ENCODE results near the gene POLR3H. TPM values are rescaled to one million over a fixed set of nuclear protein-coding genes. Genes with fewer than 3 reads are reported as not detected.
"Not testable (repeated sequence)": the region's sequence is repeated elsewhere in the genome, so short reads cannot be mapped to it uniquely, and the experiment has no call there.

Gene POLR3H
- total RNA-seq = 10 to 100 TPM; 29.9 to 35.4 TPM
- long read RNA-seq, donor 1, full-length matches to known transcripts = 24 of 31 reads
- long read RNA-seq, donor 1, partial matches to known transcripts = 2 of 31 reads
- long read RNA-seq, donor 1, other reads (novel, unspliced or antisense) = 5 of 31 reads
- long read RNA-seq, donor 2, full-length matches to known transcripts = 107 of 136 reads
- long read RNA-seq, donor 2, partial matches to known transcripts = 1 of 136 reads
- long read RNA-seq, donor 2, other reads (novel, unspliced or antisense) = 28 of 136 reads

GRCh38 chr22:41543854-41544670 is at the start of gene POLR3H:
Gene POLR3H, minus strand, starts transcription at chr22:41544470. Its CDS starts 369 bp downstream, at chr22:41544101.
- DNase-seq (ENCODE audit: low spot score) = peak; percentile 100
- intact Hi-C loops (cut with DNase I) = loop anchor here in 1 of 2 donors (5.0 kb wide), 1 partner anchor 53 kb away; no protein-coding TSS in a partner anchor

DNA sequence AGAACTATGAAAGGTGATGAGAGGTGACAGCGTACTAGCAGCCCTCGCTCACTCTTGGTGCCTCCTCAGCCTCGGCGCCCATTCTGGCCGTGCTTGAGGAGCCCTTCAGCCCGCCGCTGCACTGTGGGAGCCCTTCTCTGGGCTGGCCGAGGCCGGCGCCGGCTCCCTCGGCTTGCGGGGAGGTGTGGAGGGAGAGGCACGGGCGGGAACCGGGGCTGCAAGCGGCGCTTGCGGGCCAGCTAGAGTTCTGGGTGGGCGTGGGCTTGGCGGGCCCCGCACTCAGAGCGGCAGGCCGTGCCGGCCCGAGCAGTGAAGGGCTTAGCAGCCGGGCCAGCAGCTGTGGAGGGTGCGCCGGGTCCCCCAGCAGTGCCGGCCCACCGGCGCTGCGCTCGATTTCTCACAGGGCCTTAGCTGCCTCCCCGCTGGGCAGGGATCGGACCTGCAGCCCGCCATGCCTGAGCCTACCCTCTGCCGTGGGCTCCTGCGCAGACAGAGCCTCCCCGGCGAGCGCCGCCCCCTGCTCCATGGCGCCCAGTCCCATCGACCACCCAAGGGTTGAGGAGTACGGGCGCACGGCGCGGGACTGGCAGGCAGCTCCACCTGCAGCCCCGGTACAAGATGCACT is 49.2 kb upstream of the POLR3H start:
- intact Hi-C loops (cut with DNase I); DNase-seq (ENCODE audit: low spot score): not testable (repeated sequence)

DNA sequence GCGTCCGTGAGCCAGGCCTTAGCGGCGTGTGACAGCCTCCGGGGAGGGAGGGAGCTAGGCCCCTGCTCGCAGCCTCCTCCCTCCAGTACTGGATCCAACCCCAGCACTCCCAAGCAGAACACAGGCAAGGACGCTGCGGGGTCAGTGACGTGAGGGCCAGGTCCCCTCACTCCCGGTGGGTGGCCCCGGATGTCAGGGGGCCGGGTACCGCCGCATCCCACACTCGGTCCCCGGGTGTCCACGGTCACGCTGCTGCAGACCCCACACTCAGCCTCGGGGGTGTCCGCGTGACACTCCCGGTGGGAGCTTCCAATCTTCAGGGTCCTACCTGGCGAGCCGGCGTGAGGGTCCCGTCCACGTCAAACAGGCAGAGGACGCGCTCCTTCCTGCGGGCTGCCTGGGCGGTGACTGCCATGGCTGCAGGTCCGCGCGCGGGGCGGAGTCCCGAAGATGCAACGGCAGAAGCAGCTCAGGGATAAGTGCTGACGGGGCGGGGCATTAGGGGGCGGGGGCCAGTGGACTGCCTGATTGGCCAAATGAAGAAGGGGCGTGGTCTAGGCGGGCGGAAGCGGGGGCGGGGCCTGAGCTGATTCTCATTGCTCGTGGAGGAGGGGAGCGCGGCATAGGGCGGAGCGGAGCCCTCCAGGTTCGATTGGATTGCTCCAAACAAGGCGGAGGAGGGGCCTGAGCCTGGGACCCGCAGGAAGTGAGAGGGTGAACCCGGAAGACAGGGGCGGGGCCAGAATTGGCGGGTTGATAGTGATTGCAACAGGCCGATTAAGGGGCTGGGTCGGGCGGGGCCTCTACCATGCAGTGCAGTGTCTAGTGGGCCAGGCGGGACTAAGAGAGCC is 45.3 kb upstream of the POLR3H start, which contains the start of gene PMM1:
Gene PMM1 (minus strand): TSS at position 450 of the 851 bp plus-strand sequence. CDS start 35 bp downstream, at position 415.
- DNase-seq (ENCODE audit: low spot score) = peak; percentile 100
- intact Hi-C loops (cut with DNase I) = no loop called here

DNA sequence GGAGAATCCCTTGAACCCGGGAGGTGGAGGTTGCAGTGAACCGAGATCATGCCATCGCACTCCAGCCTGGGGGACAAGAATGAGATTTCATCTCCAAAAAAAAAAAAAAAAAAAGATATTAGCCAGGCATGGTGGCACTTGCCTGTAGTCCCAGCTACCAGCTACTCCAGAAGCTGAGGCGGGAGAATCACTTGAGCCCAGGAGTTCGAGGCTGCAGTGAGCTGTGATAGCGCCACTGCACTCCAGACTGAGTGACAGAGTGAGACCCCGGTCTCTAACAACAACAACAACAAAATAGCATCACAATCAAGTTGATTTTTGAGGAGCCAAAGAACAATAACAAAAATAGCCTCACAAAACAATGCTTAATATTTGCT is 43.1 kb upstream of the POLR3H start:
- intact Hi-C loops (cut with DNase I) = no loop called here
- DNase-seq (ENCODE audit: low spot score) = no peak

DNA sequence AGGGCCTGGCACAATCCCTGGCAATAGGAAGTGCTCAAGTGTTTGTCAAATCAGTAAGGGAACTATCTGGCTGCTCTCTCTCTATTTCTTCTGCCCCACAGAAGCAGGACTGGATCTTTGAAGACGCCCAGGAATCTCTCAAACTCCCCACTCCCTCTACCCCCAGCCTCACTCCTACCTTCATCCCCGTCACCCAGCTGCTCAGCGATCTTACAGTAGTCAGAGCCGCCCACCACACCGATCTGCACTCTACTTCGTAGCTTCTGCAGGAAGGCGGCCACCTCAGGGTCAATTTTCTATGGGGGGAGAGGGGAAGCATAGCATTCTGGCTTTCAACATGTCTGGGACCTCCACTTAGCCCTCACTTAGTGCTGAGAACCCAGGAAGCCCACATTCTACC is 41.6 kb upstream of the POLR3H start:
- intact Hi-C loops (cut with DNase I) = no loop called here
- DNase-seq (ENCODE audit: low spot score) = no peak

- DNase-seq (ENCODE audit: low spot score) = no peak
- intact Hi-C loops (cut with DNase I) = no loop called here
Observed at GRCh38 chr22:41584881-41585280, 40.6 kb upstream of the POLR3H start.

- intact Hi-C loops (cut with DNase I) = loop anchor here in 1 of 2 donors (1.0 kb wide), 1 partner anchor 45 kb away; no protein-coding TSS in a partner anchor
- no peak for DNase-seq (ENCODE audit: low spot score)
Observed at GRCh38 chr22:41582694-41583093, 38.4 kb upstream of the POLR3H start.

DNA sequence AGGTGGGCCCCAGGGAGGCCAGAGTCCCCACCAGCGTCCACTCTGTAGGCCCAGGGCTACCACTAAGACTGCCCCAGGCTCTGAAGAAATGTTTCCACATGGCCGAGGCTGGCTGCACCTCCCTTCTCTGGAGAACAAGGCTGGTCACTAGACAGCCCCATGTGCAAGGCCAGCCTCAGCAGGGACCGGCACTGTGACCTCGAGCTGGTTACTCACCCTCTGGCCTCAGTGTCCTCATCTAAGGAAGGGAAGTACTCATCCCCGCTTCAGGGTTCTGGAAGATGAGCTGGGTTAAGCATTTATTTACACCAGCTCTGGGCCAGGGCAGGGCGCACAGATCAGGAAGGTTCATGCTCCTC is 35.7 kb upstream of the POLR3H start:
- DNase-seq (ENCODE audit: low spot score) = no peak
- intact Hi-C loops (cut with DNase I) = no loop called here

DNA sequence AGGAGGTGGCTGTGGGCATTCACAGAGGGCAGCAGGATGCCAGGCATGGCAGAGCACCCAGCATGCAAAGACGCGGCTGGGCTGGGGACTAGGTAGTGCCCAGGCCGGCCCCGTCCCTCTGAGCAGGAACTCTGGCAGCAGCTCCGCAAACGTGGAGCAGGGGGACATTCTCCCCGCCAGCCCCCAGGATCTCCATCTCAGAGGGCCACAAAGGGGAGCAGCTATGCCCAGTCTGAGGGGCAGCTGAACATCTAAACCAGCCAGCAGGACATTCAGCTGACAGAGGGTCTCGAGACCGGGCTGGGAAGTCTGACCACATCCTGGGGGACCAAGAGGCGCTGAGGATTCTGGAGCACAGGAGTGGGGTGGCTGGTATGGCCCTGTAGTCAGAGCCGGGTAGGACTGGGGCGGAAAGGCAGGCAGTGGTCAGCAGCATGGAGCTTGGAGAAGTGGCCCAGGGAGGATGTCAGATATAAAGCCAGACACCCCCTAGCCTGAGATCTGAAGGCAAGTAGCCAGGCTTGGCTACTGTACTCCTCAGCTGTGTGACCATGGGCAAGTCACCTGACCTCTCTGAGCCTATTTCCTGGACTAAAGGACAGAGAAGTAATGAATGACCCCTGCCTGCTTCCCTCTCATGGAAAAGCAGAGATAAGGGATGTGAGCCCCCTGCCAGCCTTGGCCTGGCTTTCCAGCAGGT is 35.2 kb upstream of the POLR3H start:
- intact Hi-C loops (cut with DNase I) = no loop called here
- DNase-seq (ENCODE audit: low spot score) = no peak

GRCh38 chr22:41578818-41579217 is 34.5 kb upstream of the POLR3H start:
- no peak for DNase-seq (ENCODE audit: low spot score)
- intact Hi-C loops (cut with DNase I) = no loop called here

DNA sequence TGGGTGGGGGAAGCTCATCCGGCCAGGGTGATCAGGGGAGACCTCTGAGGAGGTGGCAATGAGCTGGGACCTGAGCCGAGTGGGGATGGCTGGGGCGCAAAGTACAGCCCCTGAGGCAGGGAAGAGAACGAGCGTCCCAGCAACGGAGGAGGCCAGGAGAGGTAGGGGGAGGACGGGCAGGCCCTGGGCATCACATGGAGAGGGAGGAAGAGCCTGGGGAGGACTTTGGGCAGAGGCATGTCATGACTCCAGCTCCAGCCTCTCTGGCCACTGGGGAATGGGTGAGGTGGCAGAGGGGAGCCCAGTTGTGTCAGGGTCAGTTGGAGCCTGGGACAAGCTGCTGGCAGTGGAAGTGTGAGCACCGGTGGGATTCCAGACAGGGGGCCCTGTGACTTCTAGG is 33.8 kb upstream of the POLR3H start:
- intact Hi-C loops (cut with DNase I) = no loop called here
- no peak for DNase-seq (ENCODE audit: low spot score)

DNA sequence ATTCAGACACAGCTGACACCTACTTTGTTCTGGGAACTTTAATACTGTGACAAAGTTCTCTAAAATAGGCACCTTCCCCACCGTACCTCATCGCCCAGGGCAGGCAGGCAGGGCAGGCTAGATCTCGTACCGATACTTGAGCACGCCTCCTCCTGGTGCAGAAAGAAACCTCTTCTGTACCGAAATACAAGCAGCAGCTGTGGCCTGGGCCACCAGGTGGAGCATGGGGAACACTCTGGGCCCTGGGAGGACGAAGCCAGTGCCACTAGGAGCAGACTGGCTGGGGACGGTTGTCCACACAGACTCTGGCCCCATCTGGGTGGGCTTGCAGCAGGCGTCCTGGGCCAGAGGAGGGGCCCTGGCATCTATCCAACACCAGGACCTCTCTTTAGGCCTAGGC is 32.6 kb upstream of the POLR3H start:
- intact Hi-C loops (cut with DNase I) = no loop called here
- DNase-seq (ENCODE audit: low spot score) = no peak

- intact Hi-C loops (cut with DNase I) = no loop called here
- DNase-seq (ENCODE audit: low spot score) = no peak
Observed at GRCh38 chr22:41575533-41575932, 31.3 kb upstream of the POLR3H start.

GRCh38 chr22:41574847-41575381 is 30.6 kb upstream of the POLR3H start:
- DNase-seq (ENCODE audit: low spot score) = peak; percentile 92
- intact Hi-C loops (cut with DNase I) = no loop called here

- no peak for DNase-seq (ENCODE audit: low spot score)
- intact Hi-C loops (cut with DNase I) = no loop called here
Observed at GRCh38 chr22:41573677-41574076, 29.4 kb upstream of the POLR3H start.

- DNase-seq (ENCODE audit: low spot score); intact Hi-C loops (cut with DNase I): not testable (repeated sequence)
Observed at GRCh38 chr22:41572305-41572704, 28.0 kb upstream of the POLR3H start.

DNA sequence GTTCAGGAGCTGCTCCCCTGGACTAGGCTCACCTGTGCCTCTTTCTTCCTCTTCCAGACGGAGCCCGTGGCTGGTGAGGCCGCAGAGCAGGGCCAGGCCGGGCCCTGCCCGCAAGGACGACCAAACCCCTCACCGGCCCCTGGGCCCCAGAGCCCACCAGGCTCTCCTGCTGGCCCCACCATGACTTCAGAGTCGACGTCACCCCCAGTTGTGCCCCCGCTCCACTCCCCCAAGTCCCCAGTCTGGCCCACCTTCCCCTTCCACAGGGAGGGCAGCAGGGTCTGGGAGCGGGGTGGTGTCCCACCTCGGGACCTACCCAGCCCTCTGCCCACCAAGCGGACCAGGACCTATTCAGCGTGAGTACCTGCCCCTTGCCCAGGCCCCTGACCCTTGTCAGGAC is 27.5 kb upstream of the POLR3H start:
- DNase-seq (ENCODE audit: low spot score) = no peak
- intact Hi-C loops (cut with DNase I) = no loop called here

DNA sequence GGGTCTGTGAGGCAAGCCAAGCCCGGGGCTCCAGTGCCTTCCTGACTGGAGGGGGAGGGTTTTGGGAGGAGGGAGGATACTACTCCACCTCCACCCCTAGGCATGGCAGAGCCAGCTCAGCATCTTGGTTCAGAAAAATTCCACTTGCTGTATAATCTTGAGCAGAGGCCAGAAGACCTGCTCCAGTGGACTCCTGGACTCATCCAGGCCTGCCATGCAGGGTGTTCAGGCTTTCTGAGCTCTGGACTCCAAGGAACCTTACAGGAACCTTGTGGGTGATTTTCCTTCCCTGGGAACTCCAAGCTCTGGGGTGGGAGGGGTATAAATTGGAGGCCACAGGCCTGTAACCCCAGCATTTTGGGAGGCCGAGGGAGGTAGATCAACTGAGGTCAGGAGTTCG is 26.0 kb upstream of the POLR3H start:
- no peak for DNase-seq (ENCODE audit: low spot score)
- intact Hi-C loops (cut with DNase I) = no loop called here

DNA sequence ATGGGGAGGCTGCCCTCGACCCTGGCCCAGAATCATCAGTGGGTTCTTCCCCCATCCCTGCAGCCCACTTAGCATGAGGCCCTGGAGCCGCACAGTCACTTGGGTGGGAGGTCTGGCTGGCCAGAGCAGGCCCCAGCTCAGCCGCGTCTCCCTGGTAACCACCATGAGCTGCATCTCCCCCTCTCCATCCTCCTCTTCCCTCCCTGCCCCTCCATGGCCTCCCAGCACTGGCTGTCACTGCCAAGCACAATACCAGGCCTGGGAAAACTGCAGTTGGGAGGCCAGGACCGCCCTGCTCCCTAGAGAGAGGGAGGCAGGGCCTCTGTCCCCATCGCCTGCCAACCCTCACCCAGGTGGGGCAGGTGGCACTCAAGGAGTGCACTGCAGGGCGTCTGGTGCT is 24.5 kb upstream of the POLR3H start:
- DNase-seq (ENCODE audit: low spot score) = no peak
- intact Hi-C loops (cut with DNase I) = no loop called here

All from posterior vena cava (tissue), 2 donors.